AG04450 (cell line): ENCODE measurements around the gene PIGQ. TPM values are rescaled to one million over a fixed set of nuclear protein-coding genes. Genes with fewer than 3 reads are reported as not detected.

ENCODE experiments used
- CTCF ChIA-PET: fragments of 300-600, 350-600 bp; formaldehyde crosslinking; extraction: SDS; loops from one replicate; lab custom pipeline; 2022; ENCODE audit warnings: antibody characterized with exemption, inconsistent platforms; lab: Charles Lee
- POLR2A ChIA-PET: fragments of 350-600 bp; formaldehyde crosslinking; extraction: SDS; loops from one replicate; lab custom pipeline; 2021; ENCODE audit warnings: antibody characterized with exemption, inconsistent platforms; lab: Yijun Ruan, JAX
- DNase-seq: peaks from one replicate; pipeline ENCODE4 v3.0.0-alpha.2; 2011; ENCODE audit warnings: low read depth, low spot score
- H3K27ac ChIP-seq: one replicate; pipeline ENCODE4 v1.5.1; 2012; ENCODE audit warnings: low read depth, low read length, control low read depth
- H3K27me3 ChIP-seq: one replicate; pipeline ENCODE4 v1.6.0; 2012; ENCODE audit warnings: low read length; ENCODE audit not compliant: control insufficient read depth, insufficient read depth
- H3K4me3 ChIP-seq: 2 replicates; pipeline ENCODE4 v1.5.1; 2011; ENCODE audit warnings: mild to moderate bottlenecking, low read depth, low read length, control low read depth
- H3K9me3 ChIP-seq: 2 replicates; pipeline ENCODE4 v1.5.1; 2012; ENCODE audit warnings: low read length; ENCODE audit not compliant: control insufficient read depth, insufficient read depth
- CTCF ChIP-seq: IDR thresholded peaks from 2 replicates; pipeline ENCODE4 v1.5.1; 2011; ENCODE audit warnings: low read depth, low read length, control low read depth, inconsistent platforms
- polyA plus RNA-seq: library from polyadenylated mRNA; depleted of rRNA; stranded (reverse); fragments of >200 nt; gene quantifications from 2 replicates; pipeline ENCODE4 v1.2.3, GENCODE V29; 2011

Gene PIGQ
- polyA plus RNA-seq, 1 experiment: 12.1 TPM

DNA sequence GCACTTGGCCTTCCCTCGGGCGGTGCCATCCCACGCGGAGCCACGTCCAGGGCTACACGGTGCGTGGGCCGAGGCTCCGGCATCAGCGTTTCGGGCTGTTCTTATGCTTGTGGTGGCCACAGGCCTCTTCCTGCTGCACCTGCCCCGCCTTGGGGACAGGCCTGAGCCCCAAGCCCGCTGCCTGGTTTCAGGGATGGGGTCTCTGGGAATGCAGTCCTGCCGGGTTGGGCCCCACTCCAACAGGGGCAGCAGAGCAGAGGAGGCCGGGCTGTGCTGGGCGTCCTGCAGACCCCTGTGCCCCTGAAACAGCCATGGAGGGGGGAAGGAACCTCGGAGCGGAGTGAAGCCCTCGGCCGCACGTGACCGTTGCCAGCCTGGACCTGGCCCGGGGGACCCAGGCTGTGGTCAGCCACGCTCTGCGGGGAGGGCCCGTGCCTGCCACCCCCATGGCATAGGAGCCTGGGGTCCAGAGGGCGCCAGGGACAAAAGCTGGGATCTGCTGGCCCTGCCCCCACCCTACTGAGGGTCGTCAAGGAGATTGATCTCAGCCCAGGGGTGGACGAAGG, 60.6 kb downstream of the PIGQ start:
- ChIA-PET CTCF (no interaction called here), POLR2A (interaction anchor here (0.6 kb wide), 1 partner anchor 218 kb away, joined by 4 read pairs; no protein-coding TSS in a partner anchor)

GRCh38 chr16:630815-631405, 61.1 kb downstream of the PIGQ start, which contains the start of gene WFIKKN1:
Gene WFIKKN1 (plus strand): TSS chr16:630985. CDS start chr16:631254, 269 bp downstream.
- peaks cover 10% of the 10 kb centered on the region; the same call in 1 of the 2 replicates for H3K9me3 ChIP-seq
- no peak for TF ChIP-seq CTCF
- ChIA-PET CTCF (no interaction called here), POLR2A (interaction anchor here (0.6 kb wide), 2 partner anchors 219 to 1642 kb away, joined by 4 to 5 read pairs; no protein-coding TSS in a partner anchor)
- H3K27ac ChIP-seq: no peak within 1 kb of the TSS
- H3K27me3 ChIP-seq: no peaks in the 10 kb centered on the region
- no peak within 1 kb of the TSS for H3K4me3 ChIP-seq
- DNase-seq: no peak

More for the DNA sequence above, 60.6 kb downstream of the PIGQ start:
- Histone ChIP-seq H3K4me3 (no peak overlapping the region), H3K9me3 (peaks cover 14% of the 10 kb centered on the region; the same call in 1 of the 2 replicates), H3K27me3 (no peaks in the 10 kb centered on the region), H3K27ac (no peak overlapping the region)
- no peak for DNase-seq
- no peak for TF ChIP-seq CTCF

GRCh38 chr16:631808-632358, 62.1 kb downstream of the PIGQ start:
- no peak for TF ChIP-seq CTCF
- Histone ChIP-seq H3K27ac (no peak overlapping the region), H3K4me3 (no peak overlapping the region), H3K27me3 (no peaks in the 10 kb centered on the region), H3K9me3 (peaks cover 10% of the 10 kb centered on the region; the same call in 1 of the 2 replicates)
- no peak for DNase-seq
- ChIA-PET POLR2A (no interaction called here), CTCF (no interaction called here)

- DNase-seq: no peak
Measured at GRCh38 chr16:632486-633335, 62.9 kb downstream of the PIGQ start.

More at GRCh38 chr16:632486-633335, 62.9 kb downstream of the PIGQ start:
- ChIA-PET CTCF (no interaction called here), POLR2A (no interaction called here)
- peaks cover 3% of the 10 kb centered on the region; the same call in 1 of the 2 replicates for H3K9me3 ChIP-seq
- H3K27me3 ChIP-seq: no peaks in the 10 kb centered on the region
- no peak overlapping the region for H3K27ac ChIP-seq
- TF ChIP-seq CTCF: no peak
- no peak overlapping the region for H3K4me3 ChIP-seq
